ENCODE data around the gene NR2E1.

The NR2E1 gene

DNA sequence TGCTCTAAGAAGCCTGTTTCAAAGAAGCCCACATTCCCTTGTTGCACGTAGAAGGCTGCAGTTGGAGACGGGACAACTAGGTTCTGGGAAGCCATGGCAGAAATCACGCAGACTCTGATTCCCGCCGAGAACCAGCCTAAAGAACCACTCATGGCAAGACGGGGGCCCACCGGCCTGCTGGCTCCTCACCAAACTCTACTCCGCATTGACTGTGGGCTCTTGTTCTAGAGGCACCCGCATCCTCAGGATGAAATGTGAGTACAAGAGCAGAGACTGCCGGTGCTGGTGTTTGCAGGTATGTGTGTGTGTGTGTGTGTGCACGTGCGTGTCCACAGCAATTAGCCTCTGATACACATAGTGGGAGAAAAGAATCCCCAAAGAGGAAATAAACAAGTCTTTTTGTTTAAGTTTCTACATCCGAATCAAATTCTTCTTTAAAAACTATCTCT is 42.3 kb upstream of the NR2E1 start:
- Histone ChIP-seq H3K4me1 (ENCODE audit: control insufficient read depth in 5 of 5, insufficient read depth in 5 of 5, low read length in 5 of 5) (peaks cover 0 to 13% (median 12%) of the 10 kb centered on the region in 5 donors), H3K9me3 (ENCODE audit: control insufficient read depth in 5 of 5, low read length in 5 of 5) (peaks cover 0 to 7% (median 3%) of the 10 kb centered on the region in 5 donors), H3K4me3 (ENCODE audit: low read depth in 1 of 5, low read length in 5 of 5) (no peak overlapping the region), H3K9ac (ENCODE audit: low read length in 5 of 5) (no peak overlapping the region), H3K27me3 (ENCODE audit: control insufficient read depth in 5 of 5, insufficient read depth in 4 of 5, low read length in 5 of 5) (peaks cover 30 to 74% (median 42%) of the 10 kb centered on the region in 5 donors), H3K36me3 (ENCODE audit: control insufficient read depth in 5 of 5, insufficient read depth in 5 of 5, low read length in 5 of 5) (no peaks in the 10 kb centered on the region), H3K27ac (ENCODE audit: low read depth, low read length) (no peak overlapping the region)

DNA sequence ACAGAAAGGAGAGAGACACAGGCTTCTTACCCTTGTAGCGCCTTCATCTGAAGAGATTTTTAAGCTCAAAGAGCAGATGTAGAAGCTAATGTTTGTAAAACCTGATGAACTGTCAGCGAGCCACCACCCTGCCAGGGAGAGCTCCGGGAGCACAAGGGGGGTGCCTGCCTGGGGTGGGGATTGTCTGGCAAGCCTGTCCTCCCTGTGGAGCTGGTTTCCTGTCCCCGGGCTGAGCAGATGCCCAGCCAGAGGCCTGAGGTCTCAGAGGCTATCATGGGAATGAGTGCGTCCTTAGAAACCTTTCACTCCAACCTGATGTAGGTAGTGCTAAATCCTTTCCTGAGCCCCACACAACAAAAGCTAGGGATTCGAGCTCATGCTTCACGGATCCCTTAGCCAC is 41.9 kb upstream of the NR2E1 start:
- H3K9me3 ChIP-seq (ENCODE audit: control insufficient read depth in 5 of 5, low read length in 5 of 5): peaks cover 0 to 7% (median 3%) of the 10 kb centered on the region in 5 donors
- peaks cover 0 to 9% (median 8%) of the 10 kb centered on the region in 5 donors for H3K4me1 ChIP-seq (ENCODE audit: control insufficient read depth in 5 of 5, insufficient read depth in 5 of 5, low read length in 5 of 5)
- no peak overlapping the region for H3K9ac ChIP-seq (ENCODE audit: low read length in 5 of 5)
- H3K4me3 ChIP-seq (ENCODE audit: low read depth in 1 of 5, low read length in 5 of 5): no peak overlapping the region
- no peak overlapping the region for H3K27ac ChIP-seq (ENCODE audit: low read depth, low read length)
- H3K36me3 ChIP-seq (ENCODE audit: control insufficient read depth in 5 of 5, insufficient read depth in 5 of 5, low read length in 5 of 5): no peaks in the 10 kb centered on the region
- peaks cover 32 to 73% (median 42%) of the 10 kb centered on the region in 5 donors for H3K27me3 ChIP-seq (ENCODE audit: control insufficient read depth in 5 of 5, insufficient read depth in 4 of 5, low read length in 5 of 5)

DNA sequence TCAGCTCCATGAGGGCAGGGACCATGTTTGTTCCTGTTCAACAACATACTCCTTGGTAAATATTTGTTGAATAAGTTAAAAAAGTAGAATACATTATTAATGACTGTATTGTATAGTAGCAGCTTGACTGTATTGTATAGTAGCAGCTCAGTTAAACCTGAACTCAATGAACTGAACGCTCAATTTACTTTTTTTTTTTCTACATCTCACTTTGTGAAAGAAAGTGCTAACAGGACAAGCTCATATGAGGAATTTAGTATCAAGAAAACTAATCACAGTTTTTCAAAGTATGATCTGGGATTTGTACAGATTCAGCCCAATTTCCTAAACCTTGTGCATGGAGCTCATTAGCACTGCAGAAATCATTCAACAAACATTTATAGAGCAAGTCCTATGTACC is 38.8 kb upstream of the NR2E1 start:
- Histone ChIP-seq H3K9ac (ENCODE audit: low read length in 5 of 5) (no peak overlapping the region), H3K27me3 (ENCODE audit: control insufficient read depth in 5 of 5, insufficient read depth in 4 of 5, low read length in 5 of 5) (peaks cover 18 to 51% (median 19%) of the 10 kb centered on the region in 5 donors), H3K4me1 (ENCODE audit: control insufficient read depth in 5 of 5, insufficient read depth in 5 of 5, low read length in 5 of 5) (no peaks in the 10 kb centered on the region), H3K4me3 (ENCODE audit: low read depth in 1 of 5, low read length in 5 of 5) (no peak overlapping the region), H3K9me3 (ENCODE audit: control insufficient read depth in 5 of 5, low read length in 5 of 5) (peaks cover 0 to 7% (median 3%) of the 10 kb centered on the region in 5 donors), H3K36me3 (ENCODE audit: control insufficient read depth in 5 of 5, insufficient read depth in 5 of 5, low read length in 5 of 5) (no peaks in the 10 kb centered on the region), H3K27ac (ENCODE audit: low read depth, low read length) (no peak overlapping the region)

DNA sequence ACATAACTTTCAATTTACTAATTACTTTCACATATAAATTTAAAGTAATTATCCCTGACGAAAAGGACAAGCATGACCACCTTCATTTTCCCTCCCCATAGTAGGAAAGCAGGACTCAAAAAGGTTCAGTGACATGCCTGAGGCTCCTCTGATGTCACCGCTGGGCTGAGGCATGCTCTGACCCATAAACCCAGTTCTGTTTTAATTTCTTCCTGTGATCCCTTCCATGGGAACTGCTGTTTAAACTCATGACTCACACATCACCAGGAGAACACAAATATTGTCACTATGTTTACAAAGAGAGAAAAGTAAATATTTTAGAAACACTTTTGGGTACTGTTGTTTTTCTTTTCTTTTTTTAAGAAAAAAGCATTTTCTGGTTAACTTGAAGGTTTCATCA is 38.0 kb upstream of the NR2E1 start:
- H3K27me3 ChIP-seq (ENCODE audit: control insufficient read depth in 5 of 5, insufficient read depth in 4 of 5, low read length in 5 of 5): peaks cover 18 to 49% (median 21%) of the 10 kb centered on the region in 5 donors
- H3K27ac ChIP-seq (ENCODE audit: low read depth, low read length): no peak overlapping the region

DNA sequence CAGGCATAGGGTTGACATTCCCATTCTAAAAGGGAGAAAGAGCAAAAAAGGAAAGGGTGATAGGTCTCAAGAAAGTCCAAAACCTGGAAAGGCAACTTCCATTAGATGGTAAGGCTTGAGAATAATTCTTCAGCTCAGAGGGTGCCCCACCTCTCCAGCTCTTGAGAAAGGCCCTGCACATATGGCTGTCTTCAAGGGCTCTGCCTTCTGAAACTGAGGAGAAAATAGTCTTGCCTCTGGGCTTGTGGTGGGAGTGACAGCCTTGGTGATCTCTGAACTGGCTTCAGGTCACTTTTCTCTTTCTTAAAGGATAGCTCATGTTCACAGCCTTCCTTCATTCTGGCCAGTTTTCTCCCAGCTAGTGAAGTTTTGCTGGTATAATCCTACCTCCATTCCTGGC is 35.6 kb upstream of the NR2E1 start:
- Histone ChIP-seq H3K27ac (ENCODE audit: low read depth, low read length) (no peak overlapping the region), H3K9me3 (ENCODE audit: control insufficient read depth in 5 of 5, low read length in 5 of 5) (no peaks in the 10 kb centered on the region), H3K9ac (ENCODE audit: low read length in 5 of 5) (no peak overlapping the region), H3K4me1 (ENCODE audit: control insufficient read depth in 5 of 5, insufficient read depth in 5 of 5, low read length in 5 of 5) (peaks cover 0 to 15% (median 9%) of the 10 kb centered on the region in 5 donors), H3K4me3 (ENCODE audit: low read depth in 1 of 5, low read length in 5 of 5) (no peak overlapping the region), H3K27me3 (ENCODE audit: control insufficient read depth in 5 of 5, insufficient read depth in 4 of 5, low read length in 5 of 5) (peaks cover 5 to 29% (median 7%) of the 10 kb centered on the region in 5 donors), H3K36me3 (ENCODE audit: control insufficient read depth in 5 of 5, insufficient read depth in 5 of 5, low read length in 5 of 5) (no peaks in the 10 kb centered on the region)

More for the DNA sequence above, 38.0 kb upstream of the NR2E1 start:
- H3K36me3 ChIP-seq (ENCODE audit: control insufficient read depth in 5 of 5, insufficient read depth in 5 of 5, low read length in 5 of 5): no peaks in the 10 kb centered on the region
- no peak overlapping the region for H3K9ac ChIP-seq (ENCODE audit: low read length in 5 of 5)
- no peak overlapping the region for H3K4me3 ChIP-seq (ENCODE audit: low read depth in 1 of 5, low read length in 5 of 5)
- peaks cover 0 to 7% (median 3%) of the 10 kb centered on the region in 5 donors for H3K9me3 ChIP-seq (ENCODE audit: control insufficient read depth in 5 of 5, low read length in 5 of 5)
- H3K4me1 ChIP-seq (ENCODE audit: control insufficient read depth in 5 of 5, insufficient read depth in 5 of 5, low read length in 5 of 5): no peaks in the 10 kb centered on the region

DNA sequence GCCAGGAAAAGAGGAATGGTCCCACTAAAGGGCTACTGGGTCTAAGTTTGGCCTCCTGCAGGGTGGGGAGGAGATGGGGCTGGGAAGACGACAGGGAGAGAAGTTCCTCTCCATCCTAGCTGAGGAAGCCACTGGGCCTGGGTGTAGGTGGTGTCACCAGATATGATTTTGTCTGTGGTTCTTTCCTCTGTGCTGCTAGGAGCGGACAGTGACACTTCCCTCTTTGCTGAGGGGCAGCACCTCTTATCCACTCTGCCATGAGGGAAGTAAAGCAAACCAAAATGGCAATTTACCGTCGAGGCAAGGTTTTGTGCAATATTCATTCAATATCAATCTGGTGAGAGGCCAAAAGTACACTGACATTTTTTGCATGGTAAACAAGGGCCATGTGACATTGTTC is 33.0 kb upstream of the NR2E1 start:
- Histone ChIP-seq H3K27ac (ENCODE audit: low read depth, low read length) (no peak overlapping the region), H3K9ac (ENCODE audit: low read length in 5 of 5) (no peak overlapping the region), H3K9me3 (ENCODE audit: control insufficient read depth in 5 of 5, low read length in 5 of 5) (no peaks in the 10 kb centered on the region), H3K36me3 (ENCODE audit: control insufficient read depth in 5 of 5, insufficient read depth in 5 of 5, low read length in 5 of 5) (no peaks in the 10 kb centered on the region), H3K4me1 (ENCODE audit: control insufficient read depth in 5 of 5, insufficient read depth in 5 of 5, low read length in 5 of 5) (peaks cover 0 to 15% (median 9%) of the 10 kb centered on the region in 5 donors), H3K27me3 (ENCODE audit: control insufficient read depth in 5 of 5, insufficient read depth in 4 of 5, low read length in 5 of 5) (peaks cover 3 to 12% (median 6%) of the 10 kb centered on the region in 5 donors), H3K4me3 (ENCODE audit: low read depth in 1 of 5, low read length in 5 of 5) (no peak overlapping the region)

DNA sequence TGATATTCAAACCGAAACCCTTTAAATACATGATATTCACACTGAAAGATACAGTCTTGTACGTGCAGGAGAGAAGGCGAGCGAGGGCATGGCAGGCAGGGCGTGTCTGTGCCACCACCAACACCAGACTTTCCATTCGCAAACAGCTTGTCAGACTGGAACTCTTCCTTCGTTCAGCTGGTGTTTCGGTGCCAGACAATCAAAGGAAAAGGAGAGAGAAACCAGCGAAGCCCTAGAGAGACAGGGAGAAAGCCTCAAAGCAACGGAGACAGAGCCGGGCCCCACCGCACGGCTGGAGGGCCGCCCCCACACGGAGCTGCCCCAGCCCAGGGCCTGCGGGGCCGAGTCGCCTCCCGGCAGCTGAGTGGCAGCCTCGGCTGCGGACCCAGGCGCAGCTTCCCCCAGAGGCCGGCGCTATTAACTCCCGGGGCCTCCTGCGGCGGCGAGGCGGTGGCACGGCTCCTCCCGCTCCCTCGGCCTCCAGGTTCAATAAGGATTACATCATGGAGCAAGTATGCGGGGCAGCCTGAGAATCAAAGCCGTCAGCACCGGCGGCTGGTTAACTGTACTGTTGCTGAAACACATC is 32.1 kb upstream of the NR2E1 start:
- Histone ChIP-seq H3K9ac (ENCODE audit: low read length in 5 of 5) (peak overlapping the region in 4 of 5 donors; percentile 42 to 77 (median 66)), H3K27ac (ENCODE audit: low read depth, low read length) (no peak overlapping the region), H3K36me3 (ENCODE audit: control insufficient read depth in 5 of 5, insufficient read depth in 5 of 5, low read length in 5 of 5) (no peaks in the 10 kb centered on the region), H3K27me3 (ENCODE audit: control insufficient read depth in 5 of 5, insufficient read depth in 4 of 5, low read length in 5 of 5) (peaks cover 0 to 7% (median 4%) of the 10 kb centered on the region in 5 donors), H3K4me3 (ENCODE audit: low read depth in 1 of 5, low read length in 5 of 5) (peak overlapping the region; percentile 38 to 66 (median 62)), H3K9me3 (ENCODE audit: control insufficient read depth in 5 of 5, low read length in 5 of 5) (no peaks in the 10 kb centered on the region), H3K4me1 (ENCODE audit: control insufficient read depth in 5 of 5, insufficient read depth in 5 of 5, low read length in 5 of 5) (peaks cover 0 to 15% (median 9%) of the 10 kb centered on the region in 5 donors)

DNA sequence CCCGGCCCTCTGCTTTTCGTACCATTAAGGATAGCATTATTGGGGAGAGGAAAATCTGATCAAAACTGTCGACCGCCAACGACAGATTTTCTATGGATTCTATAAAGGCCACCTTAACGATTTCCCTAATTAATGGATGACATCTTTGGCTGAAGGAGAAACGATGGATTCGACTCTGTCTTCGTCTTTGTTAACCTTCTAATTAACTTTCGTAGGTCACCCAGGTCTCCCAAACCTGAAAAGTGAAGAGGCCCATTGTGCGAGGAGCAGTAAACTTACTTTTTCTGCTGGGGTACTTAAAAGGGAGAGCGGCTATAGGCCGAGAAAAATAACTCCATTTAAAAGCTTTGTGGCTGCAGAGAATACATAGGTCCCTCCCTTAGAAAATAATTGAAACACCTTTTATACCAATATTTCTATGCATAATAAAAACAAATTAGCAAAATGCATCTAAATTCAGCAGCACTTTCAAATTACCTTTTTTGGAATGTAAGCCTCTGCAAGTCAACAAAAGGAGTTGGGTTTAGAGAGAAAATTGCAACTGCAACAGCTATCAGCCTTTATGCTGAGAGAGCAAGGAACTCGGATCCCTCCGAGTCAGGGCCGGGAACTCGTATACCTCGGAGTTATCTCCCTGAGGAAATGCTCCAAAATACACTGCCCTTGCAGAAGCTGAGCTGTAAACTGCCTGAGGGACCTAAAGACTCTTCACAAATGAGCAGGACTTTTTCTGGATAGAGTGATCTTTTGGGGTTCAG is 31.4 kb upstream of the NR2E1 start:
- Histone ChIP-seq H3K4me3 (ENCODE audit: low read depth in 1 of 5, low read length in 5 of 5) (peak overlapping the region in 4 of 5 donors; percentile 38 to 66 (median 61)), H3K27ac (ENCODE audit: low read depth, low read length) (no peak overlapping the region), H3K27me3 (ENCODE audit: control insufficient read depth in 5 of 5, insufficient read depth in 4 of 5, low read length in 5 of 5) (peaks cover 0 to 4% (median 3%) of the 10 kb centered on the region in 5 donors), H3K4me1 (ENCODE audit: control insufficient read depth in 5 of 5, insufficient read depth in 5 of 5, low read length in 5 of 5) (peaks cover 0 to 15% (median 9%) of the 10 kb centered on the region in 5 donors), H3K9ac (ENCODE audit: low read length in 5 of 5) (peak overlapping the region in 1 of 5 donors; percentile 77), H3K36me3 (ENCODE audit: control insufficient read depth in 5 of 5, insufficient read depth in 5 of 5, low read length in 5 of 5) (no peaks in the 10 kb centered on the region), H3K9me3 (ENCODE audit: control insufficient read depth in 5 of 5, low read length in 5 of 5) (no peaks in the 10 kb centered on the region)

DNA sequence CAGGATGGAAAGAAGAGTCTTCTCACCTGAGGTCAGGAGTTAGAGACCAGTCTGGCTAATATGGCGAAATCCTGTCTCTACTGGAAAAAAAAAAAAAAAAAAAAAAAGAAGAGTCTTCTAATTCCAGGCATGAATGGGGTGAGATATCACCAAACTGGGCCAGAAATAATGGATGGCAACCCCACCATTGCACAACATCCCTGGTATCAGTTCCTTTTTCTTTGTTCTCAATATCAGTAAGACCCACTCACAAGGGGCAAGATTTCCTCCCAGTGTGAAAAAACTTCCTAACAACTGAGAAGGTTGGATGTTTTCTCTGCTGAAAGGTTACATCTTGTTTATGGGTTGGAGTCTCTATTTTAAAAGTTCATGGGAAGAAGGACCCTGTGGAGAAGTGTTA is 23.6 kb upstream of the NR2E1 start:
- no peak overlapping the region for H3K27ac ChIP-seq (ENCODE audit: low read depth, low read length)
- H3K9me3 ChIP-seq (ENCODE audit: control insufficient read depth in 5 of 5, low read length in 5 of 5): no peaks in the 10 kb centered on the region
- no peaks in the 10 kb centered on the region for H3K4me1 ChIP-seq (ENCODE audit: control insufficient read depth in 5 of 5, insufficient read depth in 5 of 5, low read length in 5 of 5)
- H3K4me3 ChIP-seq (ENCODE audit: low read depth in 1 of 5, low read length in 5 of 5): no peak overlapping the region
- peaks cover 0 to 4% (median 0%) of the 10 kb centered on the region in 5 donors for H3K27me3 ChIP-seq (ENCODE audit: control insufficient read depth in 5 of 5, insufficient read depth in 4 of 5, low read length in 5 of 5)
- H3K36me3 ChIP-seq (ENCODE audit: control insufficient read depth in 5 of 5, insufficient read depth in 5 of 5, low read length in 5 of 5): no peaks in the 10 kb centered on the region
- H3K9ac ChIP-seq (ENCODE audit: low read length in 5 of 5): no peak overlapping the region

DNA sequence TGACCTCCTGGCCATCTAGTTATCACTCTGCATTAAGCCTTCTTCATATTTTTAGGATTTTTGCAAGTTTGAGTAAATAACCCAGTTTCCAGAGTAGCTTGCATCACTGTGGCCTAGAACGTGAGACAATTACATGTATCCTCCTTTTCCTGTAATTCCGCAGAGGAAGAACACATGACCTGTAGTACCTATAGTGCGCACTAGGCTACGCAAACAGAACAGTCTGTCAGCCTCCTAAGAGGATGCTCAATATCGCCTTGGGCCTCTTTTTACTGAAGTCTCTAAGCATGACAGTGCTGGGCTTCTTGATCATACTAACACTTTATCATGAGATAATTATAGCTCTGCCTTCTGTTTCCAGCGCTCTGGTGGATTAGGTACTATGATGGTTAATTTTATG is 20.2 kb upstream of the NR2E1 start:
- H3K9me3 ChIP-seq (ENCODE audit: control insufficient read depth in 5 of 5, low read length in 5 of 5): peaks cover 0 to 8% (median 0%) of the 10 kb centered on the region in 5 donors
- no peak overlapping the region for H3K4me3 ChIP-seq (ENCODE audit: low read depth in 1 of 5, low read length in 5 of 5)
- H3K27ac ChIP-seq (ENCODE audit: low read depth, low read length): no peak overlapping the region
- no peak overlapping the region for H3K9ac ChIP-seq (ENCODE audit: low read length in 5 of 5)
- peaks cover 0 to 9% (median 4%) of the 10 kb centered on the region in 5 donors for H3K27me3 ChIP-seq (ENCODE audit: control insufficient read depth in 5 of 5, insufficient read depth in 4 of 5, low read length in 5 of 5)
- H3K4me1 ChIP-seq (ENCODE audit: control insufficient read depth in 5 of 5, insufficient read depth in 5 of 5, low read length in 5 of 5): no peaks in the 10 kb centered on the region
- no peaks in the 10 kb centered on the region for H3K36me3 ChIP-seq (ENCODE audit: control insufficient read depth in 5 of 5, insufficient read depth in 5 of 5, low read length in 5 of 5)

Data from subcutaneous abdominal adipose tissue (tissue), 5 donors.